Astrocyte (in vitro differentiated cells and primary cell): ENCODE results near the gene DCDC2C. TPM values are rescaled to one million over a fixed set of nuclear protein-coding genes. Genes with fewer than 3 reads are reported as not detected.

Source experiments
- DNase-seq: peaks from one replicate; pipeline ENCODE4 v3.0.0-alpha.2; 2010; ENCODE audit warnings: low read depth
- FAIRE-seq: peaks from 2 replicates; lab custom pipeline; 2011; peaks lifted over from hg19 to GRCh38; lab: Jason Lieb, UNC
- H2AFZ ChIP-seq: 2 replicates; pipeline ENCODE4 v1.6.0; 2012; ENCODE audit warnings: low read depth, low read length, inconsistent platforms
- H3K27ac ChIP-seq: 2 replicates; pipeline ENCODE4 v1.5.1; 2011; ENCODE audit warnings: low read depth, low read length, inconsistent platforms
- H3K27me3 ChIP-seq: 2 replicates; pipeline ENCODE4 v1.6.0; 2011; ENCODE audit warnings: low read length, inconsistent platforms; ENCODE audit not compliant: insufficient read depth
- H3K36me3 ChIP-seq: 2 replicates; pipeline ENCODE4 v1.5.1; 2011; ENCODE audit warnings: low read length, inconsistent platforms; ENCODE audit not compliant: insufficient read depth
- H3K4me1 ChIP-seq: 2 replicates; pipeline ENCODE4 v1.5.1; 2011; ENCODE audit warnings: low read length, inconsistent platforms; ENCODE audit not compliant: insufficient read depth
- H3K4me2 ChIP-seq: 2 replicates; pipeline ENCODE4 v1.6.0; 2012; ENCODE audit warnings: low read length, inconsistent platforms
- H3K4me3 ChIP-seq: 2 replicates; pipeline ENCODE4 v1.5.1; 2011; ENCODE audit warnings: low read depth, mild to moderate bottlenecking, low read length, inconsistent platforms; ENCODE audit not compliant: insufficient read depth
- H3K79me2 ChIP-seq: 2 replicates; pipeline ENCODE4 v1.6.0; 2012; ENCODE audit warnings: mild to moderate bottlenecking, low read length, inconsistent platforms; ENCODE audit not compliant: insufficient read depth
- H3K9ac ChIP-seq: 2 replicates; pipeline ENCODE4 v1.6.0; 2012; ENCODE audit warnings: mild to moderate bottlenecking, low read length, inconsistent platforms
- H3K9me3 ChIP-seq: 2 replicates; pipeline ENCODE4 v1.5.1; 2012; ENCODE audit warnings: low read depth, mild to moderate bottlenecking, low read length, inconsistent platforms; ENCODE audit not compliant: insufficient read depth
- H4K20me1 ChIP-seq: 2 replicates; pipeline ENCODE4 v1.6.0; 2012; ENCODE audit warnings: low read length, inconsistent platforms; ENCODE audit not compliant: insufficient read depth
- H3K27ac Mint-ChIP-seq: one replicate; pipeline ENCODE4 v1.8.0; 2021; ENCODE audit warnings: mild to moderate bottlenecking, mixed read lengths; ENCODE audit not compliant: unreplicated experiment
- H3K27me3 Mint-ChIP-seq: one replicate; pipeline ENCODE4 v1.8.0; 2021; ENCODE audit warnings: low read depth, mixed read lengths; ENCODE audit not compliant: unreplicated experiment
- H3K36me3 Mint-ChIP-seq: one replicate; pipeline ENCODE4 v1.8.0; 2021; ENCODE audit warnings: low read depth, mixed read lengths; ENCODE audit not compliant: unreplicated experiment
- H3K4me1 Mint-ChIP-seq: one replicate; pipeline ENCODE4 v1.8.0; 2021; ENCODE audit warnings: low read depth, mixed read lengths; ENCODE audit not compliant: unreplicated experiment
- H3K4me3 Mint-ChIP-seq: one replicate; pipeline ENCODE4 v1.8.0; 2021; ENCODE audit warnings: mild to moderate bottlenecking, moderate library complexity, mixed read lengths; ENCODE audit not compliant: unreplicated experiment
- H3K9me3 Mint-ChIP-seq: one replicate; pipeline ENCODE4 v1.8.0; 2021; ENCODE audit warnings: mild to moderate bottlenecking, mixed read lengths; ENCODE audit not compliant: unreplicated experiment
- EZH2 ChIP-seq: IDR thresholded peaks from 2 replicates; pipeline ENCODE4 v1.6.1; 2012; ENCODE audit warnings: mild to moderate bottlenecking, low read length, inconsistent platforms; ENCODE audit not compliant: insufficient read depth
- total RNA-seq: library from RNA; stranded (reverse); gene quantifications from 2 replicates; pipeline ENCODE4 v1.2.1, GENCODE V29; 2021
- TF ChIP-seq, protein P1 (sequence below): IDR thresholded peaks from 2 replicates; pipeline ENCODE4 v1.5.1; 2011; ENCODE audit warnings: low read depth, mild to moderate bottlenecking, inconsistent platforms, low read length, moderate library complexity; ENCODE audit not compliant: insufficient read depth

Gene DCDC2C
- total RNA-seq, 1 donor from 2014 or later: not detected

DNA sequence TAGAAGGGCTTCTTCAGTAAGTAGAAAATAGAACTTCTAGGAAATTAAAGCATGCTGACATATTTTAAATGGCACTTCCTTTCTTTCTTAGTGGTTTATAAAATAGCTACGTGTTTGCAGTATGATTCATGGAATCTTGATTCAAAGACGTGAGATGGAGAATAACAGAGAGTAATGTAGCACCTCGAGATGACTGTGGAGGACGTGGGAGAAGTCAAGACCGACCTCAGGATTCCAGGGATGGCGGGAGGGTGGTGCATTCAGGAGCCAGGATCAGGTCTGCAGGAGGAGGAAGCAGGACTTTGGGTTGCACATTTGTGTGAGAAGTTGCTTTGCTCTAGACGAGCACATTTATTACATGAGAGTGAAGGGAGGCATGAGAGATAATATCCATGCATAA is 56.0 kb downstream of the DCDC2C start:
- no peaks in the 10 kb centered on the region for H3K27me3 ChIP-seq
- TF ChIP-seq EZH2: no peak
- TF ChIP-seq, protein P1, sequence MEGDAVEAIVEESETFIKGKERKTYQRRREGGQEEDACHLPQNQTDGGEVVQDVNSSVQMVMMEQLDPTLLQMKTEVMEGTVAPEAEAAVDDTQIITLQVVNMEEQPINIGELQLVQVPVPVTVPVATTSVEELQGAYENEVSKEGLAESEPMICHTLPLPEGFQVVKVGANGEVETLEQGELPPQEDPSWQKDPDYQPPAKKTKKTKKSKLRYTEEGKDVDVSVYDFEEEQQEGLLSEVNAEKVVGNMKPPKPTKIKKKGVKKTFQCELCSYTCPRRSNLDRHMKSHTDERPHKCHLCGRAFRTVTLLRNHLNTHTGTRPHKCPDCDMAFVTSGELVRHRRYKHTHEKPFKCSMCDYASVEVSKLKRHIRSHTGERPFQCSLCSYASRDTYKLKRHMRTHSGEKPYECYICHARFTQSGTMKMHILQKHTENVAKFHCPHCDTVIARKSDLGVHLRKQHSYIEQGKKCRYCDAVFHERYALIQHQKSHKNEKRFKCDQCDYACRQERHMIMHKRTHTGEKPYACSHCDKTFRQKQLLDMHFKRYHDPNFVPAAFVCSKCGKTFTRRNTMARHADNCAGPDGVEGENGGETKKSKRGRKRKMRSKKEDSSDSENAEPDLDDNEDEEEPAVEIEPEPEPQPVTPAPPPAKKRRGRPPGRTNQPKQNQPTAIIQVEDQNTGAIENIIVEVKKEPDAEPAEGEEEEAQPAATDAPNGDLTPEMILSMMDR: no peak
- peaks cover 8% of the 10 kb centered on the region for H3K9me3 Mint-ChIP-seq
- H3K4me1 ChIP-seq: peaks cover 11% of the 10 kb centered on the region
- H3K4me2 ChIP-seq: peak overlapping the region; percentile 57
- no peak for FAIRE-seq
- H3K4me1 Mint-ChIP-seq: no peaks in the 10 kb centered on the region
- DNase-seq: no peak
- no peak overlapping the region for H2AFZ ChIP-seq
- no peak overlapping the region for H3K27ac Mint-ChIP-seq
- no peaks in the 10 kb centered on the region for H3K9me3 ChIP-seq
- H3K36me3 ChIP-seq: no peaks in the 10 kb centered on the region
- H4K20me1 ChIP-seq: no peaks in the 10 kb centered on the region
- no peak overlapping the region for H3K4me3 ChIP-seq
- no peak overlapping the region for H3K27ac ChIP-seq
- no peaks in the 10 kb centered on the region for H3K79me2 ChIP-seq
- H3K27me3 Mint-ChIP-seq: peaks cover 15% of the 10 kb centered on the region
- no peak overlapping the region for H3K9ac ChIP-seq
- H3K4me3 Mint-ChIP-seq: no peak overlapping the region
- no peaks in the 10 kb centered on the region for H3K36me3 Mint-ChIP-seq

DNA sequence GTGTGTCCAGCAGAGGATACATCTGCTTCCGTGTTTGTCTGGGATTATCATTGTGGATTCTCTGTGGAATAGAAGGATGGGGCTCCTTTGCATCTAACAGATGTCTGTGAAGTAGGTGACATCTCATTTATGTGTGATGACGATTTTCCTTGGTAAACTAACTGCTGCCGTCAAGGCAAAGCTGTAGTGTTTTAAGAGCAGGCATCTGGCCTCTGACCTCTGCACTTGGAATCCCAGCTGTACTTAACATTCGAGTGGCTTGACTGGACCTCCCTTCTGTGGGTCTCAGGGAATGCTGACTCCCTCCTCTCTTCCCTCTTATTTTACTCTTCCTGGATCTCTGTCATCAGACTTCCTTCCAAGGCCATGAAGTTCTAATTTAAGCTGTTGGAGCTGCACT is 56.4 kb downstream of the DCDC2C start:
- H3K4me1 Mint-ChIP-seq: no peaks in the 10 kb centered on the region
- DNase-seq (no peak), FAIRE-seq (no peak)
- Histone ChIP-seq H3K4me1 (peaks cover 11% of the 10 kb centered on the region), H2AFZ (no peak overlapping the region), H4K20me1 (no peaks in the 10 kb centered on the region), H3K4me3 (no peak overlapping the region), H3K9ac (no peak overlapping the region), H3K4me2 (peak overlapping the region; percentile 57), H3K36me3 (no peaks in the 10 kb centered on the region), H3K27ac (no peak overlapping the region), H3K9me3 (no peaks in the 10 kb centered on the region), H3K79me2 (no peaks in the 10 kb centered on the region), H3K27me3 (no peaks in the 10 kb centered on the region)
- H3K27ac Mint-ChIP-seq: no peak overlapping the region
- H3K27me3 Mint-ChIP-seq: peaks cover 17% of the 10 kb centered on the region
- TF ChIP-seq, protein P1: no peak
- TF ChIP-seq EZH2: no peak
- H3K4me3 Mint-ChIP-seq: no peak overlapping the region
- no peaks in the 10 kb centered on the region for H3K36me3 Mint-ChIP-seq
- peaks cover 6% of the 10 kb centered on the region for H3K9me3 Mint-ChIP-seq

DNA sequence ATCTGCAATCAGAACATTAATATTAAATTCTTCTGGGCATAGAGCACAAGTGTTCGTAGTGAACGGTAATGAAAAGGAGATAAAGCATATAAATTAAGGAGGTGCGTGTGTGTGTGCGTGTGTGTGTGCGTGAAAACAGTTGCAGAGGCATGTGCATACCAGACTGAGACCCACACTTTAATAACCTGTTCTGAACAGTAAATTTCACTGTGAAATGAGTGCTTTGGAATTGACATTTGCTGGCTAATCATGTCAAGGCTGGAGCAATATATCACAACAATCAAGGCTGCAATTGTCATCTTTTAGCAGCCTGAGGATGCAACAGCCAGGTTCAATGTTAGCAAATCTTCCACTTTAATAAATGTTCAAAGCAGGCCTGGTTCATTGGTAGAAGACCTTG is 57.9 kb downstream of the DCDC2C start:
- Histone ChIP-seq H3K36me3 (no peaks in the 10 kb centered on the region), H3K4me3 (no peak overlapping the region), H3K79me2 (no peaks in the 10 kb centered on the region), H3K4me1 (peaks cover 11% of the 10 kb centered on the region), H2AFZ (no peak overlapping the region), H4K20me1 (no peaks in the 10 kb centered on the region), H3K27ac (no peak overlapping the region), H3K9me3 (no peaks in the 10 kb centered on the region), H3K4me2 (no peak overlapping the region), H3K27me3 (peaks cover 3% of the 10 kb centered on the region), H3K9ac (no peak overlapping the region)
- TF ChIP-seq EZH2: no peak
- TF ChIP-seq, protein P1: no peak
- no peak overlapping the region for H3K4me3 Mint-ChIP-seq
- no peak for FAIRE-seq
- no peak overlapping the region for H3K27ac Mint-ChIP-seq
- H3K4me1 Mint-ChIP-seq: no peaks in the 10 kb centered on the region
- H3K9me3 Mint-ChIP-seq: peaks cover 10% of the 10 kb centered on the region
- no peaks in the 10 kb centered on the region for H3K36me3 Mint-ChIP-seq
- peaks cover 21% of the 10 kb centered on the region for H3K27me3 Mint-ChIP-seq
- no peak for DNase-seq
